Measurements from ENCODE around the gene TLCD3B. TPM values are rescaled to one million over a fixed set of nuclear protein-coding genes. Genes with fewer than 3 reads are reported as not detected.

Gene TLCD3B
- total and polyA plus RNA-seq, 12 donors: 0.29 TPM; not detected in 11

DNA sequence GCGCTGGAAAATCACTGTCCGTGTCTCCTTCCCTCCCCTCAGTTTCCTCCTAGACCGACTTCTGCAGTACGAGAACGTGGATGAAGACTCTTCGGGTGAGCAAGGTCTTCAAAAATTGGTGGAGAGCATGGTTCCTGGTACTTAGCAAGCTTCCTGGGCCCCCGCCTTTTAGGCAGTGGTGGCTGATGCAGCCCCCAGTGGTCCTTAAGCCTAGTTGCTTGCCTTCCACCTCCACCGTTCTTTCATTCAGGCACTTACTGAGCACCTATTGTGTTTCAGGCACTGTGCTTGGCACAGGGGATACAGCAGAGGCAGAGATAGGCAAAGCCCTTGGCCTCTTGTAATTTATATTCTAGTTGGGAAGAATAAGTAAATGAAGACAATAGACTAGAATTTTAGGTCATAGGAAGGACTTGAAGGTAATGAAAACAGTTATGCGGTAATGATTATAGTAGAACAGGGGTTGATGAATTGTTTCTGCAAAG is 34.3 kb downstream of the TLCD3B start:
- WGBS, 2 donors: 24% methylated on average over 9 of the region's 9 CpGs
- no peak for ATAC-seq
- Histone ChIP-seq H3K4me1 (peaks cover 7 to 40% (median 28%) of the 10 kb centered on the region in 9 donors), H3K9me3 (no peaks in the 10 kb centered on the region), H3K4me3 (peak overlapping the region; percentile 30 to 97 (median 82)), H3K27me3 (no peaks in the 10 kb centered on the region), H3K27ac (peak overlapping the region in 8 of 10 donors; percentile 92 to 99 (median 97)), H3K36me3 (peaks cover 0 to 63% (median 10%) of the 10 kb centered on the region in 9 donors)
- no peak for DNase-seq
- TF ChIP-seq, protein P1, sequence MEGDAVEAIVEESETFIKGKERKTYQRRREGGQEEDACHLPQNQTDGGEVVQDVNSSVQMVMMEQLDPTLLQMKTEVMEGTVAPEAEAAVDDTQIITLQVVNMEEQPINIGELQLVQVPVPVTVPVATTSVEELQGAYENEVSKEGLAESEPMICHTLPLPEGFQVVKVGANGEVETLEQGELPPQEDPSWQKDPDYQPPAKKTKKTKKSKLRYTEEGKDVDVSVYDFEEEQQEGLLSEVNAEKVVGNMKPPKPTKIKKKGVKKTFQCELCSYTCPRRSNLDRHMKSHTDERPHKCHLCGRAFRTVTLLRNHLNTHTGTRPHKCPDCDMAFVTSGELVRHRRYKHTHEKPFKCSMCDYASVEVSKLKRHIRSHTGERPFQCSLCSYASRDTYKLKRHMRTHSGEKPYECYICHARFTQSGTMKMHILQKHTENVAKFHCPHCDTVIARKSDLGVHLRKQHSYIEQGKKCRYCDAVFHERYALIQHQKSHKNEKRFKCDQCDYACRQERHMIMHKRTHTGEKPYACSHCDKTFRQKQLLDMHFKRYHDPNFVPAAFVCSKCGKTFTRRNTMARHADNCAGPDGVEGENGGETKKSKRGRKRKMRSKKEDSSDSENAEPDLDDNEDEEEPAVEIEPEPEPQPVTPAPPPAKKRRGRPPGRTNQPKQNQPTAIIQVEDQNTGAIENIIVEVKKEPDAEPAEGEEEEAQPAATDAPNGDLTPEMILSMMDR (IDR thresholded peaks at IDR 0.05): no peak
- intact Hi-C loops (cut with DNase I): loop anchor here in 4 of 10 donors (5.0 to 10.0 kb wide), 4 partner anchors 35 to 182 kb away; partner anchors contain the start of genes TMEM219 (in 3 of the 4), CDIPT (in 1 of the 4), KCTD13 (in 1 of the 4) and PAGR1 (in 1 of the 4)

DNA sequence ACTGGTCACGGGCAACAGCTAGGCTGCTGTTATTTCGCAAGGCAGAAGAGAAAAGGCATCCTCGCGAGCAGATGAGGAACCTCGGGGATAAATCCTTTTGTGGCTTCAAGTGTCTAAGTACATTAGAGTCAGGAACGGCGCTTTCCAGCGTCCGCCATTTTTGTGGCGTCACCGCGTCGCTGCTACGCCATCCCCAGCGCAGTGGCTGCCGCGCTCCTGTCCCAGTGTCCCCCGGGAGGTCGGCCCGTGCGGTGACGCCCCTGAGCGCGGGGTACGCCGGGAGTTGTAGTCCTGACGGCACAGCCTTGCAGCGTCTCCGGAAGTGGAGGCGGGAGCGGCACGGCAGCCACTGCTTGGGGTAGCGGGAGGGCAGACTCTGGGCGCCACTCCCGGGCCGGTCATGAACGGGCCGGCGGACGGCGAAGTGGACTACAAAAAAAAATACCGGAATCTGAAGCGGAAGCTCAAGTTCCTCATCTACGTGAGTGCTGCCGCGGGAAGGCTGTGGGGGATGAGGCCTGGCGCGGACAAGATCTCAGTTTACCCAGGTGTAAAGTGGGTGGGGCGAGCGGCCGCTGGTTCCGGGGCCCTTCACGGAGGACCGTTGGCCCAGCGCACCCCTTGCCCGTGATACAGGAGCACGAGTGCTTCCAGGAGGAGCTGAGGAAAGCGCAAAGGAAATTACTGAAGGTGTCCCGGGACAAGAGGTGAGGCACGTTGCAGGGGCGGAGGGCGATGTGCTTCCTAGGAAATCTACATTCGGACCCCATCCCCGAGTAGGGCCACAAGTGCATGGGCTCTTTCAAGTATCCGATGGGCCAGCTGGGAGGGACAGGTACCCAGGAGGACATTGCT is 34.9 kb downstream of the TLCD3B start, which contains the start of gene INO80E:
Gene INO80E (plus strand): TSS at position 331 of the 855 bp plus-strand sequence. CDS start 70 bp downstream, at position 401.
- no peaks in the 10 kb centered on the region for H3K9me3 ChIP-seq
- intact Hi-C loops (cut with DNase I): loop anchor here in 6 of 10 donors (1.0 to 10.0 kb wide), 8 partner anchors 15 to 181 kb away; partner anchors contain the start of genes TMEM219 (in 3 of the 6), CDIPT (in 1 of the 6), KCTD13 (in 1 of the 6) and PAGR1 (in 1 of the 6)
- peaks cover 7 to 40% (median 28%) of the 10 kb centered on the region in 9 donors for H3K4me1 ChIP-seq
- DNase-seq (peak; percentile 99 to 100), ATAC-seq (peak; percentile 98 to 99 (median 99))
- H3K27me3 ChIP-seq: no peaks in the 10 kb centered on the region
- H3K4me3 ChIP-seq: peak within 1 kb of the TSS; percentile 55 to 97 (median 82)
- peak within 1 kb of the TSS; percentile 87 to 99 (median 96) for H3K27ac ChIP-seq
- peaks cover 0 to 63% (median 16%) of the 10 kb centered on the region in 9 donors for H3K36me3 ChIP-seq
- WGBS, 2 donors: 0% methylated on average over 65 of the region's 65 CpGs
- TF ChIP-seq, protein P1 (IDR thresholded peaks at IDR 0.05): peak in 1 of 9 donors; percentile 18

DNA sequence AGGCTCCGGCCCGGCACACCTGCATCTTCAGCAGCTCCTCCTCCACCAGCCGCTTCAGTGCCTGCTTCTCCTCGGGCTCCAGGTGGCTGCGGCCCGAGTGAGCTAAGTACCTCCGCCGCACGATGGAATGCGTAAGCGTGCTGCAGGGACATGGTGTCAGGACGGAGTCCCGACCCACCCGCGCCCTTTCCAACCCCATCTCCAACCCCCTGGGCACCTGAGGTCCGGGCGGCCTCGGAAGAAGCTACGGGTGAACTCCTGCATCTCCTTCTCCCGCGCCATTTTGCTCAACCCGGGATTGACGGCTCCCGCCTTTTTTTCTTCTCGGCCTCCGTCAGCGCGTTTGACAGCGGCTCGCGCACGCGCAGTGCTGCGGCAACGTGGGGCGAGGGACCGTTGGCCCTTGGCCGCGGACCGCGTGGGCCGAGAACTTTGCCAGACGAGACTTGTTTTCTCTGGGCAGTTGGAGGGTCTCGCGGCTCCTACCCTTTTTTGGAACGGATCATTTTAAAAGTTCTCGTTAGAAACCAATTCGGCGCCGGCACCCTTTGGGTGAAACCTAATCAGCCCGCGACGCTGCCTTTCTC is 35.7 kb downstream of the TLCD3B start, which contains the start of gene HIRIP3:
Gene HIRIP3 (minus strand): TSS at position 294 of the 587 bp plus-strand sequence. CDS start 12 bp downstream, at position 282.
- Histone ChIP-seq H3K27me3 (no peaks in the 10 kb centered on the region), H3K9me3 (no peaks in the 10 kb centered on the region), H3K27ac (peak within 1 kb of the TSS; percentile 87 to 99 (median 96)), H3K4me1 (peaks cover 7 to 40% (median 28%) of the 10 kb centered on the region in 9 donors), H3K36me3 (peaks cover 0 to 63% (median 22%) of the 10 kb centered on the region in 9 donors), H3K4me3 (peak within 1 kb of the TSS; percentile 55 to 97 (median 82))
- 0% methylated on average over 53 of the region's 53 CpGs for WGBS, 2 donors
- intact Hi-C loops (cut with DNase I): loop anchor here in 6 of 10 donors (1.0 to 10.0 kb wide), 8 partner anchors 15 to 181 kb away; partner anchors contain the start of genes TMEM219 (in 3 of the 6), CDIPT (in 1 of the 6), KCTD13 (in 1 of the 6) and PAGR1 (in 1 of the 6)
- peak; percentile 73 to 92 (median 84) for ATAC-seq
- DNase-seq: peak; percentile 90
- TF ChIP-seq, protein P1 (IDR thresholded peaks at IDR 0.05): no peak

All from heart right ventricle (tissue), 16 donors.